GM23248 (cell line): ENCODE results near the gene ZFAND3. TPM values are rescaled to one million over a fixed set of nuclear protein-coding genes. Genes with fewer than 3 reads are reported as not detected.
A peak's percentile ranks its signal among the peaks of the same experiment; 100 is the strongest.

Experiments used
- DNase-seq: peaks from one replicate; pipeline ENCODE4 v3.0.0-alpha.2; 2015
- H2AFZ ChIP-seq: fragments of 200-600 bp; sonication (generic); 2 replicates; pipeline ENCODE4 v1.6.1; 2016; ENCODE audit warnings: antibody characterized with exemption
- H3F3A ChIP-seq: fragments of 200-600 bp; sonication (generic); 2 replicates; pipeline ENCODE4 v1.6.1; 2016; ENCODE audit warnings: mild to moderate bottlenecking, antibody characterized with exemption, mixed run types; ENCODE audit not compliant: insufficient read depth
- H3K27ac ChIP-seq: fragments of 200-600 bp; sonication (generic); 2 replicates; pipeline ENCODE4 v1.5.1; 2016; ENCODE audit warnings: mild to moderate bottlenecking
- H3K27me3 ChIP-seq: fragments of 200-600 bp; sonication (generic); replicated peaks from 2 replicates; pipeline ENCODE4 v1.6.1; 2016; ENCODE audit warnings: mild to moderate bottlenecking; ENCODE audit not compliant: insufficient read depth
- H3K36me3 ChIP-seq: fragments of 200-600 bp; sonication (generic); 2 replicates; pipeline ENCODE4 v1.6.1; 2016; ENCODE audit warnings: low read depth, mild to moderate bottlenecking
- H3K4me1 ChIP-seq: fragments of 200-600 bp; sonication (generic); 2 replicates; pipeline ENCODE4 v1.6.1; 2016; ENCODE audit warnings: mild to moderate bottlenecking; ENCODE audit not compliant: insufficient read depth
- H3K4me2 ChIP-seq: fragments of 200-600 bp; sonication (generic); one replicate; pipeline ENCODE4 v1.6.1; 2016; ENCODE audit warnings: mild to moderate bottlenecking; ENCODE audit not compliant: unreplicated experiment
- H3K4me3 ChIP-seq: fragments of 200-600 bp; sonication (generic); 2 replicates; pipeline ENCODE4 v1.5.1; 2016; ENCODE audit warnings: mild to moderate bottlenecking
- H3K79me2 ChIP-seq: fragments of 200-600 bp; sonication (generic); 2 replicates; pipeline ENCODE4 v1.6.1; 2016; ENCODE audit warnings: mild to moderate bottlenecking; ENCODE audit not compliant: insufficient read depth
- H3K9ac ChIP-seq: fragments of 200-600 bp; sonication (generic); 2 replicates; pipeline ENCODE4 v1.6.1; 2016; ENCODE audit warnings: mild to moderate bottlenecking
- H3K9me2 ChIP-seq: fragments of 200-600 bp; sonication (generic); 2 replicates; pipeline ENCODE4 v1.6.1; 2016; ENCODE audit warnings: mixed run types, mild to moderate bottlenecking, moderate library complexity; ENCODE audit not compliant: insufficient read depth
- H3K9me3 ChIP-seq: fragments of 200-600 bp; sonication (generic); one replicate; pipeline ENCODE4 v1.6.1; 2017; ENCODE audit warnings: low read depth
- H4K20me1 ChIP-seq: fragments of 200-600 bp; sonication (generic); 2 replicates; pipeline ENCODE4 v1.6.0; 2016; ENCODE audit not compliant: insufficient read depth
- EZH2 ChIP-seq: fragments of 200-600 bp; sonication (generic); IDR thresholded peaks from 2 replicates; pipeline ENCODE4 v1.6.1; 2018; ENCODE audit warnings: antibody characterized with exemption, mild to moderate bottlenecking; ENCODE audit not compliant: insufficient read depth, poor library complexity, severe bottlenecking
- EZH2phosphoT487 ChIP-seq: fragments of 200-600 bp; sonication (generic); IDR thresholded peaks from 2 replicates; pipeline ENCODE4 v1.6.1; 2018; ENCODE audit warnings: antibody characterized with exemption, moderate library complexity, mild to moderate bottlenecking, low read depth; ENCODE audit not compliant: insufficient read depth
- WGBS, 2 experiments: methylation state at CpG; one replicate each; pipeline ENCODE4 v1.1.6; 2015 to 2017; ENCODE audit warnings: low lambda C conversion rate in 2 of 2, low coverage in 1 of 2; ENCODE audit errors: missing lambda C conversion rate in 2 of 2; 5-methylcytosine and 5-hydroxymethylcytosine counted together
- in situ Hi-C: fragments of 300-500 bp; cut with MboI; formaldehyde crosslinking; loops from 2 replicates; pipeline ENCODE4 v1.15.0; 2020
- polyA plus RNA-seq: library from polyadenylated mRNA; unstranded; fragments of >200 nt; fragmentation: Nextera tagmentation; extraction: Ambion mirVana; gene quantifications from 2 replicates; pipeline ENCODE4 v1.2.1, GENCODE V29; 2016
- total RNA-seq: library from RNA; depleted of rRNA; stranded (reverse); fragments of >200 nt; shearing (Covaris generic); gene quantifications from 2 replicates; pipeline ENCODE4 v1.2.3, GENCODE V29; 2014

ZFAND3 gene
- total and polyA plus RNA-seq, 2 experiments from 2014 or later = 27.5 to 40.0 TPM

DNA sequence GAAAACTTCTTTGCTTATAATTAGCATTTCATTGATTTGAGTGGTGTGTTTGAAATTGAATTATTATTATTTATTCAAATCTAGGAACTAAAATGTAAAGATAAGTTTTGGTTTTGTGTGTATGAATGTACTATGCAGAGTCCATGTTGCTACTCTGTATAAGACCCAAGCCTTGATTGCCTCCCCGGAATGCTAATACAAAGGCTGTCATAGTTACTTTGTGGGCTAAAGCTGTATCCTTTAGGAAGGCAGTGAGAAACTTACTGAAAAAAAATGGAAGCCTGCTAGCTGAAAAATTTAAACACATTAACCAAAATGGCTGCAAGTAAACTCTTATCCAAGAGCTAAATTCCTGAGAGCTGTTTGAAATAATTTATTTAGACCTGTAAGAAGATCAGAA, 213.3 kb downstream of the ZFAND3 start:
- peaks cover 59% of the 10 kb centered on the region for H4K20me1 ChIP-seq
- no peak overlapping the region for H3K4me2 ChIP-seq
- H3K36me3 ChIP-seq = no peaks in the 10 kb centered on the region; the same call in 1 of the 2 replicates
- in situ Hi-C loops = loop anchor here (25.0 kb wide), 1 partner anchor 455 kb away; no protein-coding TSS in a partner anchor
- 52 to 65% methylated on average over 1 of the region's 1 CpG for WGBS, 2 experiments
- H3K4me3 ChIP-seq = no peak overlapping the region
- H3K79me2 ChIP-seq = peaks cover 98% of the 10 kb centered on the region
- H3K27ac ChIP-seq = no peak overlapping the region
- H3K9ac ChIP-seq = no peak overlapping the region
- H3K9me2 ChIP-seq = no peaks in the 10 kb centered on the region
- no peak for DNase-seq
- no peaks in the 10 kb centered on the region for H3K27me3 ChIP-seq
- no peaks in the 10 kb centered on the region for H3K9me3 ChIP-seq
- TF ChIP-seq EZH2 (no peak), EZH2phosphoT487 (no peak)
- peaks cover 25% of the 10 kb centered on the region for H3K4me1 ChIP-seq
- H3F3A ChIP-seq = peaks cover 4% of the 10 kb centered on the region
- no peak overlapping the region for H2AFZ ChIP-seq

DNA sequence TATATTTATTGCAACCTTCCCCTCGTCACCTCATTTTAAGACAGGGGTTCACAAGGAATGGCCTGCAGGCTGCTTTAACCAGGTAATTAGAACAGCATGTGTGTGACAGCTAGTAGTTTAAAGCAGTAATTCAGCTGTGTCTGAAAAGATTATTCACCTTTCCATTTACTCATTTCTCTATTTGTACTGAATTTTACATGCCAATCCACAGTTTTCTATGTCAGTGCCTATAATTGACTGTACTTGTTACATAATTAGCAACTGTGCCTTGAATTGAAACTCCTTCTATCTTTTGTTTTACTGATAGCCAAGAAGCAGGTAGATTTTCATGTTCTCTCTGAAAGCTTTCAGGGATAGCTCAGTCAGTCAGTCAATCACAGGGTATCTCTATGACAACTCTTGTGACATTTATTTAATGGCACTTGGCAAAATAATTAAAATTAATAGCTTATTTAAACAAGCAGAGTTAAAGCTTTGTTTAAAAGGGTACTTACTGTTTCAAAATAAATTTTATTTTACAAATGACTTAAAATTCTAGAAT, 214.0 kb downstream of the ZFAND3 start:
- in situ Hi-C loops = loop anchor here (25.0 kb wide), 1 partner anchor 454 kb away; no protein-coding TSS in a partner anchor
- Histone ChIP-seq H3K9me2 (no peaks in the 10 kb centered on the region), H3K79me2 (peaks cover 98% of the 10 kb centered on the region), H3F3A (peaks cover 4% of the 10 kb centered on the region), H3K4me1 (peaks cover 25% of the 10 kb centered on the region), H3K4me3 (no peak overlapping the region), H4K20me1 (peaks cover 52% of the 10 kb centered on the region; the same call in 1 of the 2 replicates), H3K4me2 (no peak overlapping the region), H3K27me3 (no peaks in the 10 kb centered on the region), H3K9me3 (no peaks in the 10 kb centered on the region), H3K9ac (no peak overlapping the region), H3K36me3 (no peaks in the 10 kb centered on the region; the same call in 1 of the 2 replicates), H2AFZ (no peak overlapping the region), H3K27ac (no peak overlapping the region)
- no peak for DNase-seq
- 91 to 93% methylated on average over 1 of the region's 1 CpG for WGBS, 2 experiments
- no peak for TF ChIP-seq EZH2
- TF ChIP-seq EZH2phosphoT487 = no peak

DNA sequence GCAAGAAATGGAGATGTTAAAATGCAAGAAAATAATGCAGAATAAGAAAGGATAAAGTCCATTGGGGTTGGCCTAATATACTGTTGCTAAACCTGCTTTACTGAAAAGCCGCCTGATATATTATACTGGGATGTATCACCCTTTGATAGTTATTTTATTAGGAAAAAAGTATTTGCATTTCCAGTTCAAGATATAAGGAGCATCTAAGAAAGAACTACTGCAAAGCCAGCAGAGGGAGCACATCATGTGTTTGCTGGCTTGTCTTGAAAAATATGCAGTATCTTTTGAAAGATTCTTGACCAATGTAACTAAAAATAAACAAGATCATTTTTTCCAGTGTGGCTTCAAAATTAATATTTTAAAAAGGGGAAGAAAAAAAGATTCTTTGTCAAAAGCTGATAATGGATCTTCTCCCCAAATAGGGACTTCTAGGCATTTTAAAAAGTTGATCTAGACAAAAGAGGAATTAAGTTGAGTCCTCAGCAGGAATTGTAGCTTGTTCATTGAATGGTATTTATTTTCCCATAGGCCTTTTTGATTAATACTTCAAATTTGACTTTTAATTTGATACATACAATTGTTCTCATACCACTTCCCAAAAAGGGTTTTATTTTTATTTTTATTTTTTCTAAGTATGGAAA, 214.9 kb downstream of the ZFAND3 start:
- DNase-seq = peak; percentile 63
- Histone ChIP-seq H3K79me2 (peaks cover 98% of the 10 kb centered on the region), H3K27ac (no peak overlapping the region)

DNA sequence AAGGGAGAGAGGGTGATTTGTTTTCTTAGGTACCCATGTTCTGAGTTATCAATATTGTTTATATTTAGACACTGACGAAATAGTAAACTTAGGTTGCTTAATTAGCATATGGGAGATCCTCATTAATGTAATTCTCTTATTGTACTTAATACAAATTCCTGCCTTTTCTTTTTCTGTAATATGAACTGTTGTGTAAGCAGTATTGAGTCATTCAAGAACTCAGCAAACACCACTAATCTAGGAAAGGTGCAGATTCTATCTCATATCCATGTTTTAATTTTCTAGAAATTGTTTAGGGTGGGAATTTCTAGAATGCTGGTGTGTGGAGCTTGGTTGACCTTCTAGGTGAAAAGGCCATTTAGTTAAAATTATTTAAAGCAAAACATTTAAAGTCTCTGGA, 216.0 kb downstream of the ZFAND3 start:
- H3K4me2 ChIP-seq = no peak overlapping the region
- peaks cover 98% of the 10 kb centered on the region for H3K79me2 ChIP-seq
- 89 to 96% methylated on average over 1 of the region's 1 CpG for WGBS, 2 experiments
- no peak overlapping the region for H3K9ac ChIP-seq
- no peaks in the 10 kb centered on the region; the same call in 1 of the 2 replicates for H3K9me2 ChIP-seq
- peaks cover 9% of the 10 kb centered on the region; the same call in 1 of the 2 replicates for H3F3A ChIP-seq
- H3K4me3 ChIP-seq = no peak overlapping the region
- H3K27ac ChIP-seq = no peak overlapping the region
- H3K9me3 ChIP-seq = no peaks in the 10 kb centered on the region
- H4K20me1 ChIP-seq = peaks cover 39% of the 10 kb centered on the region; the same call in 1 of the 2 replicates
- peaks cover 31% of the 10 kb centered on the region for H3K4me1 ChIP-seq
- H3K27me3 ChIP-seq = no peaks in the 10 kb centered on the region
- in situ Hi-C loops = loop anchor here (25.0 kb wide), 1 partner anchor 452 kb away; no protein-coding TSS in a partner anchor
- DNase-seq = peak; percentile 44
- TF ChIP-seq EZH2 = no peak
- TF ChIP-seq EZH2phosphoT487 = no peak
- H3K36me3 ChIP-seq = no peaks in the 10 kb centered on the region; the same call in 1 of the 2 replicates
- H2AFZ ChIP-seq = no peak overlapping the region

More for the DNA sequence above, 214.9 kb downstream of the ZFAND3 start:
- in situ Hi-C loops = loop anchor here (25.0 kb wide), 1 partner anchor 453 kb away; no protein-coding TSS in a partner anchor
- Histone ChIP-seq H2AFZ (no peak overlapping the region), H4K20me1 (peaks cover 47% of the 10 kb centered on the region; the same call in 1 of the 2 replicates), H3K9me2 (no peaks in the 10 kb centered on the region; the same call in 1 of the 2 replicates), H3K27me3 (no peaks in the 10 kb centered on the region), H3F3A (peaks cover 5% of the 10 kb centered on the region), H3K9ac (no peak overlapping the region), H3K4me1 (peaks cover 27% of the 10 kb centered on the region), H3K4me3 (no peak overlapping the region), H3K36me3 (no peaks in the 10 kb centered on the region; the same call in 1 of the 2 replicates), H3K9me3 (no peaks in the 10 kb centered on the region), H3K4me2 (no peak overlapping the region)
- TF ChIP-seq EZH2phosphoT487 (no peak), EZH2 (no peak)
- 82 to 90% methylated on average over 1 of the region's 1 CpG for WGBS, 2 experiments
